HG03159 (cell line): ENCODE results near the gene ZNF362.

Experiments
- ATAC-seq: cut with Tn5 transposase; IDR thresholded peaks from one replicate; pipeline ENCODE4 v1.9.1; 2021; ENCODE audit warnings: mild to moderate bottlenecking, moderate library complexity; ENCODE audit not compliant: unreplicated experiment

ZNF362 gene

GRCh38 chr1:33244143-33244808 is 12.0 kb upstream of the ZNF362 start:
- ATAC-seq = no peak

GRCh38 chr1:33244809-33245186 is 11.5 kb upstream of the ZNF362 start:
- ATAC-seq = no peak

DNA sequence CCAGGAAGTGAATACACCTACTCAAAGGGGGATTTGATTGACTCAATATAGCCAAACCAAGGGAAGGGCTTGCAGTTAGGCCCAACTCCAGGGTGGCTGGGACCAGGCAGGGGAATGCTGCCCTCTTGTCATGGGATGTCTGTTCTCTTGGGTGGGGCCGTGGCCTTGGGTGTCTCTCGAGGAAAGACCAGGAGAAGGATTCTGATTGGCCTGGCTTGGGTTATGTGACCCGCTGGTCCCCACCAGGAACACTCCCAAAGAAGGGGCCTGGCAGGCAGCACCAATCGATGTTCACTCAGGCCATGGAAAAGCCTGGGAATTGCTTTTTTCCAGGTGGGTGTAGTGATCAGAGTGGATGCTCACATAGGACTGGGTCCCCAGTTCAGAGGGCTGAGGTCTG is 10.1 kb upstream of the ZNF362 start:
- no peak for ATAC-seq

GRCh38 chr1:33247545-33247944 is 8.7 kb upstream of the ZNF362 start:
- no peak for ATAC-seq

DNA sequence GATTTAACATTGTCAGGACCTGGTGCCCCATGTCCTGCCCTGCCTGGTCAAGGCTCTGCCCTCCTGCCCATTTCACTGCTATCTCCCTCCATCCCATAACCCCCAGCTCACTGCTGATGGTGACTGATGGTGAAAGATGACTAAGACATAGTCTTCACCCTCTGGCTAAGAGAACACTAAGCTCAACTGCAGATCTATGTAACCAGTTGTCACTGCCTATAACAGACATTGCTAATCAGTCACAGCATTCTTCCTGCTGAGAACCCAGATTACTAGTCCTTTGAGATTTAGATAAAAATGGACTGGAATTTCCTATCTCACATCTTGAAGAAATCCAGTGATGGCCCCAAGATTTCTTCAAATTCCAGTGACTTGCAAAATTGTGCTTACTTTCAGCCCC is 8.0 kb upstream of the ZNF362 start:
- no peak for ATAC-seq

DNA sequence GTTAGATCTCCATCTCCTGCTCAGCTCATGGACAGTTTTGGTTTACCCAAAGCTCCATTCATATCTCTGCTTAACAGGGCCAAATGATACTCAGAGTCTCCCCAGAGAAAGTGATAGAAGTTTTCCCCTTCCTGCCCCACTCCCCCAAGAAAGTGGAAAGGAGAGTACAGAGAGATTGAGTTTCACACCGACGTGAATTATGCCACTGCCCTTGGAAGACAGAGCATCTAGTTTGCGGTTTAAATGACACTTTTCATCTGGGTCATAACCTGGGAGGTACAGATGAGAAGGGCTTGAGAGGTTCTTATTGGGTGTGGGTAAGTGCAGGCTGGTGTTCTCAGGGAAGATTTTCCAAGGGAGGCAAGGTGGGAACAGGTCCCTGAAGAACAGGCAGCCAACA is 6.9 kb upstream of the ZNF362 start:
- ATAC-seq = no peak

- no peak for ATAC-seq
Observed at GRCh38 chr1:33250217-33250616, 6.1 kb upstream of the ZNF362 start.

DNA sequence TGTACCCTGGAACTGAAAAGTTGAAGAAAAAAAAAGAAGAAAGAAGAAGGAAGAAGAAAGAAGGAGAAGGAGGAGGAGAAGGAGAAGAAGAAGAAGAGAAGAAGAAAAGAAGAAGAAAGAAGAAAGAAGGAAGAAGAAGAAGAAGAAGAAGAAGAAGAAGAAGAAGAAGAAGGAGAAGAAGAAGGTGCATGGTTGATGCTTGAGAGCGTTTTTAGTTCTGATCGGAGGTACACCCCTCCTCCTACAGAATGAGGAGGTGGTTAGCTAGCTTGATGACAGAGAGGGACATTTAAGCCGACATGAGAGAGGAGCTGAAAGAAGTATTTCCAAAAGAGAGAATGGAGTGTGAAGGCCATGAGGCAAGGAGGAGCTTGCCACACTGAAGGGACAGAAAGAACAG is 5.6 kb upstream of the ZNF362 start:
- ATAC-seq = no peak

DNA sequence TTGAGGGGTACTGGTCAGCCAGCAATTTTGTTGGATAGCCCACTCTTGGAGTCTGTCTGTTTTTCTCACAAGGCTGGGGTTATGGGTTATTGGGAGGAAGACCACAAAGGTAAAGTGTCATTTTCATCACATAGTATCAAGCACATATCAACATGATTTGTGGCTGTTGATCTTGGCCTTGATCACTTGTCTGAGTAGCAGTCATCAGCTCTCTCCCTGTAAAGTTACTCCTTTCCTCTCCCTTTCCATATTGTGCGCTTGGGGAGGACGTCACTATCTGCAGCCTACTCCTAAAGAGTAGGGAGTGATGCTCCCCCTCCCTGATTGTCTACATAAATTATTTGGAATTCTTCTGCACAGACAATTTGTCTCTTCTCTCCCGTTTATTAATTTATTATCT is 1.8 kb upstream of the ZNF362 start:
- ATAC-seq = no peak

- peak; percentile 32 for ATAC-seq
Observed at GRCh38 chr1:33255347-33256220, 708 bp upstream of the ZNF362 start.

- no peak for ATAC-seq
Observed at GRCh38 chr1:33256221-33256470, 146 bp upstream of the ZNF362 start.

- no peak for ATAC-seq
Observed at GRCh38 chr1:33257207-33257771, 997 bp downstream of the ZNF362 start.

DNA sequence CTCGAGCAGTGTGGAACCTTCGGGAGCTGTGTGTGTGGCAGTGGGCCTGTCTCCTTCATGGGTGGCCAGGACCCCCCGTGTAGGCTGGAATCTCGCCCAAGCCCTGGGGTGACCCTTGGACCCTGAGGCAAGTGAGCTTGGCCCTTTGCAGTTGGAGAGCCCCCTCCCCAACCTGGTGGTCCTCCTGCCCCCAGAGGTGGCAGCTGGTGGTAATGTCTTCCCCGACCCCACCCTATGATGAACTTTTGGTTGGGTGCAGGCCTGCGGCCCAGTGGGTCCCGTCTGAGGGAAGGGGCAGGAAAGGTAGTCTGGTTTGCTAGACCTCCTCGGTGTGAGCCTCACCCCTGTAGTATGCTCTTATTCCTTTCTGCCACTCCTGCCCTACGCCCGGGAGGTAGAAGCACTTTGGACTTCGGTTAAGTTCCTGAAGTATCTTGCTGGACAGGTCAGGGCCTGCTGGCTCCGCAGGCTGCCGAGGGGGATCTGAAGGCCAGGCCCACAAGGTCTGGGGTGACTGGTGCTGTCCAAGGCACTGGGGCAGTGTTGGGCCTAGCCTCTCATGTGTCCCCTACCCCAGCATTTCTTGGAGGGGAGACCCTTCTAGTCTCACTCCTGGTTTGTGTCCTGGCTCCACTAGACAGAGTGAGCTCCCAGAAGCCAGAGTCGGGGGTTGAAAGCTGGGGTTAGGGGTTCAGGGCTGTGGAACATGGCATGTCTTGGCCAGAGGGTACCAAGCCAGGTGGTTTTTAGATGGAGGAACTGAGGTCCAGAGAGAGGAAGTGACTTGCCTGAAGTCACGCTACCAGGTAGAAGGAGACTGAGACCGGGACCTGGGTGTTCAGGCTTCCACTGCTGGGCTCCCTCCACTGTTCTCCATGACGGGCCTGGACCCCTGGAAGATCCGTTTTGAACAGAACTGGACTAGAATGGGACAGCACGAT is 1.8 kb downstream of the ZNF362 start:
- ATAC-seq = no peak

DNA sequence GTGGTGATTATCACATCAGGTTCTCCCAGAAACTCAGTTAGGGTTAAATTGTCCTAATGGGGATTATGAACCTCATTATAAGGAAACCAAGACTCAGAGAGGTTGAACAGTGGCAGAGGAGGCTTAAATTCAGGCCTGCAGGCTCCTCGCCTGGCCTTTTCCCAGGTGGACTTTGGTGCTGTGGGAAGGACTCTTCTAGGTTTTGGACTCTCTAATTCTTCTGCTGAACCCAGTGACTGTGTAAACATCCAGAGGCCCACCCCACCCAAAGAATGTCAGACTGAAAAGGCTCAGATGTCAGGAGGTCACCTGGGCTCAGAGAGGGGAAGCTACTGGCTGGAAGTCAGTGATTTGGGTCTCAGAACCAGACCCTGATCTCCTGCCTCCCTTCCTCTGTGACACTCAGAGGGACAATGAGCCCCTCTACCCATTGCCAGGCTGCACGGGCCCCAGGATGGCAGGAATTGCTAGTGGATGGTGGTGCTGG is 2.5 kb downstream of the ZNF362 start:
- ATAC-seq = no peak

- ATAC-seq = no peak
Observed at GRCh38 chr1:33259879-33260278, 3.6 kb downstream of the ZNF362 start.

DNA sequence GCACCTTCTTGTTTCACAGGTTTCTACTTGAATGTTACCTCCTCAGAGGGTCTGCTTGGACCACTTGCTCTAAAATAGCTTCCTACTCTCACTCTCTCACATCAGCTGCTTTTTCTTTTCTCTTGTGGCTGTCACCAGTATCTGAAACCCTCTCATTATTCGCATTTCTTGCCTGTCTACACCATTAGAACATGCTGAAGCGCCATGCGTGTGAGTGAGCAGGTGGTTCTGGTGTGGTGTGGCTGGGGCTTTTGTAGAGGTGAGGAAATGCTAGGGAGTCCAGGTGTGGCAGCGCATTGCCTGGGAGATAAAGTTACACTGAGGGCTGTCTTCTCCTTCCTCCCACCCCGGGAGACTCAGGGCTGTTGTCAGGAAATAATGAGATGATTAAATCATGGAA is 4.1 kb downstream of the ZNF362 start:
- no peak for ATAC-seq

DNA sequence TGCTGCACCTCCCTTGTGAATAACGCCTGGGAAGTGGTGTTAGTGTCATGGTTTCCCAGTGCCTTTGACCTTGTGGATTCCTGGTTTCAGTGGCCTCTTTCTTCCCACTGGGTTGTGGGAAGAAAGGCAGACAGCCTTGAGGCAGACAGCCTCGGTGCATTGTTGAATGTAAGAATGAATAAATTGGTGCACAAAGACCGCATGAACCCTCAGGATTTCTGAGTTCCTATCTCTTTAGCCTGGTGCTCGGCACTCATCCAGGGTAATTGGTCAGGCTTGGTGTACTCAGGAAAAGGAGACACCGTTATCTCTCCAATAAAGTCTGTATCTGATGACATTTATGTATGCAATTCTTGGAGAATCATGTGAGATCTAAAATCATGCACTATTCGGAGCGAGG is 5.1 kb downstream of the ZNF362 start:
- no peak for ATAC-seq

DNA sequence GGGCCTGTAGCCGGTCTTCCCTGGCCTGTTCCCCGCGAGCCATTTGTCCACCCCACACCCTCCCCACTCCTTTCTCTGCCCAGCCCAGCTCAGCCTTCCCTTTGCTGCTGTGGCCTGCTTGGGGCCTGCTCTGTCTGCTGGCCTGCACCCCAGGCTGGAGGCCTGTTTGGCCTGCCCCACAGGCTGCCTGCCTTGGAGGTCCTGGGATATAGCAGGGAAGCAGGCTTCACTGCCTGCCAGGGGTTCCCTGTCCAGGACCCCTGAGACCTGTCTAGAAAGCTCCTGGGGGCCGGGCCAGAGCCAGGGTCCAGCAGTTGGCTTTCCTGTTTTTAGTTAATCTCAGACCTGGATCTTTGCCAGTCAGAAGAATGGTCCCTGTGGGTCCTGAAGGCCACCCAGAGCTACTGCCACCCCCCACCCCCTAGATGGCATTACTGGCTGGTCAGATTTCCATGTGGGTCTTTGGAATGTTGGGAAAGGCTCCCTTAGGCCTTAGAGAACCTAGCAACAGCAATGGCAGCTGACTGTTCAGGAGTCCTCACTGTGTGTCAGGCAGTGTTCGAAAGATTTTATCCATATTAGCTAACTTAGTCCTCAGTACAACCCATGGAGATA is 7.7 kb downstream of the ZNF362 start:
- ATAC-seq = no peak

DNA sequence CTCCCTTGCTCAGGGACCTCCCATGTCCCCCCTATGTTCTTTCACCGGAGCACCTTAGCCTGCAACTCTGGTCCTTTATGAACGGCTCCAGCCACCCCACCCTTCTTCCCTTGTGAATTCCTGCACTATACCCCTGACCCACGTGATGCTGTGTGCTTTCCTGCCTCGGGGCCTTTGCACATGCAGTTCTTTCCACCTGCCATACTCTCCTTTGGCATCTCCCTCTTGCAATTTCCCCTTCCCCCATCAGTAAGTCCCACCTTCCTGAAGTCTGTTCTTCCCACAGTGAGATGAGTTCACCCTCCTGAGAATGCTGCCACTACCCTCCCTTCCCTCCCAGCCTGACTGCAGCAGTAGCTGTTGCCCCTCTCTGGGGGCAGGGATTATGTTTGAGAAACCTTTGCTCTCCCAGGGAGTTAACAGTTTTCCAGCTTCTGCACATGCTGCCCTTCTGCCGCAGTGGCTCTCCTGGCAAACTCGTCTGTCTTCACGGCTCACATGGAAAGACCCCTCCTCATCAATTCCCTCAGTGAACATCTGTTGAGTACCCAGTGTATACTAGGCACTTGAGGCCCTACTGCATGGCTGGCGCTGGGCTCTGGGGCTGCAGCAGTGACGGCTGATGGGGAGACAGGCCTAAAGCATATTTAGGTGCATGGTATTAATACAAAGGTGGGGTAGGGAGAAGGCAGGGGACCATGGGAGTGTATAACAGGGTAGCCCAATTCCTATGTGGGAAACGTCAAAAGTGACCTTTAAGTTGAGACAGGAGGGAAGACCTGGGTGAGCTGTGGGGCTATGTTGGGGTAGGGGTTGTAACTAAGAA is 9.7 kb downstream of the ZNF362 start:
- no peak for ATAC-seq

- ATAC-seq = no peak
Observed at GRCh38 chr1:33266766-33267165, 10.5 kb downstream of the ZNF362 start.
